Hematopoietic multipotent progenitor cell treated with erythropoietin and hydrocortisone succinate and interleukin-3 and kit ligand, for 17 days (in vitro differentiated cells): ENCODE data around the gene ZNF513.

Experiments
- DNase-seq: peaks from one replicate; pipeline ENCODE4 v3.0.0-alpha.2; 2015; ENCODE audit warnings: low spot score

The ZNF513 gene

GRCh38 chr2:27390822-27391679 lies 10.5 kb upstream of the ZNF513 start:
- DNase-seq = no peak

GRCh38 chr2:27381577-27382181 lies 1.1 kb upstream of the ZNF513 start:
- no peak for DNase-seq

GRCh38 chr2:27379836-27380625 lies 503 bp downstream of the ZNF513 start:
- peak; percentile 32 for DNase-seq

GRCh38 chr2:27379383-27379835 lies 1.1 kb downstream of the ZNF513 start:
- DNase-seq = peak; percentile 21

- no peak for DNase-seq
Observed at GRCh38 chr2:27378809-27379290, 1.7 kb downstream of the ZNF513 start.

GRCh38 chr2:27378096-27378808 lies 2.3 kb downstream of the ZNF513 start:
- no peak for DNase-seq

GRCh38 chr2:27377618-27378095 lies 2.9 kb downstream of the ZNF513 start:
- DNase-seq = no peak

GRCh38 chr2:27376866-27377617 lies 3.5 kb downstream of the ZNF513 start:
- DNase-seq = no peak

GRCh38 chr2:27376151-27376865 lies 4.2 kb downstream of the ZNF513 start:
- DNase-seq = no peak

GRCh38 chr2:27375513-27376099 lies 4.9 kb downstream of the ZNF513 start:
- no peak for DNase-seq

GRCh38 chr2:27373567-27373966 lies 7.0 kb downstream of the ZNF513 start:
- no peak for DNase-seq

GRCh38 chr2:27372937-27373336 lies 7.6 kb downstream of the ZNF513 start:
- no peak for DNase-seq

GRCh38 chr2:27370816-27371620 lies 9.5 kb downstream of the ZNF513 start:
- DNase-seq = peak; percentile 69

- DNase-seq = peak; percentile 99
Observed at GRCh38 chr2:27370026-27370815, 10.3 kb downstream of the ZNF513 start, which contains the start of the genes EIF2B4 and SNX17. Gene EIF2B4 (minus strand): TSS chr2:27370338. CDS start chr2:27370314, 24 bp downstream. Gene SNX17 (plus strand): TSS chr2:27370616. CDS start chr2:27370744, 128 bp downstream.

GRCh38 chr2:27369471-27370025 lies 11.0 kb downstream of the ZNF513 start:
- no peak for DNase-seq

GRCh38 chr2:27363933-27364332 lies 16.6 kb downstream of the ZNF513 start:
- no peak for DNase-seq

GRCh38 chr2:27362678-27363420 lies 17.7 kb downstream of the ZNF513 start:
- no peak for DNase-seq
